GM12873 (cell line): Measurements from ENCODE around the gene BICRAL.

Experiments
- CTCF ChIP-seq: IDR thresholded peaks from 2 replicates; pipeline ENCODE4 v1.5.1; 2012; ENCODE audit warnings: low read depth, mild to moderate bottlenecking, moderate library complexity, low read length, control low read depth; ENCODE audit not compliant: insufficient read depth; ENCODE audit errors: missing control alignments

Gene BICRAL

GRCh38 chr6:42790549-42791181, 8.8 kb downstream of the BICRAL start:
- no peak for TF ChIP-seq CTCF

- TF ChIP-seq CTCF = no peak
Measured at GRCh38 chr6:42791706-42792320, 10.0 kb downstream of the BICRAL start.

- TF ChIP-seq CTCF = no peak
Measured at GRCh38 chr6:42795651-42796050, 13.8 kb downstream of the BICRAL start.

GRCh38 chr6:42796171-42796570, 14.3 kb downstream of the BICRAL start:
- TF ChIP-seq CTCF = no peak

GRCh38 chr6:42805297-42805861, 23.5 kb downstream of the BICRAL start:
- TF ChIP-seq CTCF = no peak

- TF ChIP-seq CTCF = no peak
Measured at GRCh38 chr6:42808492-42809483, 26.9 kb downstream of the BICRAL start.
